Naive thymus-derived CD4-positive, alpha-beta T cell (primary cell): ENCODE data around the gene CLASP1. TPM values are rescaled to one million over a fixed set of nuclear protein-coding genes. Genes with fewer than 3 reads are reported as not detected.
"Not testable (repeated sequence)": the region's sequence is repeated elsewhere in the genome, so short reads cannot be mapped to it uniquely, and the experiment has no call there.

Experiments used
- ATAC-seq: fragments of 150-1000 bp; cut with Tn5 transposase; 2 replicates; pipeline ENCODE4 v1.10.0; 2021; ENCODE audit warnings: mild to moderate bottlenecking, moderate library complexity
- CTCF ChIA-PET: fragments of 350-600 bp; sonication (Branson Sonifier 250); formaldehyde crosslinking; loops from one replicate; lab custom pipeline; 2021; ENCODE audit warnings: antibody characterized with exemption; lab: Charles Lee
- POLR2A ChIA-PET: fragments of 350-600 bp; sonication (Branson Sonifier 250); formaldehyde crosslinking; loops from one replicate; lab custom pipeline; 2021; ENCODE audit warnings: antibody characterized with exemption, inconsistent platforms; lab: Charles Lee
- DNase-seq, 9 donors: peaks; one replicate each; pipeline versions ENCODE4 v3.0.0 to v3.0.0-alpha.2; 2020 to 2022; ENCODE audit warnings: mixed read lengths in 1 of 9
- H3K27ac ChIP-seq: one replicate; pipeline ENCODE4 v1.7.0; 2013; ENCODE audit warnings: mild to moderate bottlenecking, low read depth, low read length, moderate library complexity
- H3K27me3 ChIP-seq, 2 donors: one replicate each; pipeline ENCODE4 v1.7.0; 2013; ENCODE audit warnings: low read length in 2 of 2, mild to moderate bottlenecking in 2 of 2, moderate library complexity in 2 of 2; ENCODE audit not compliant: control insufficient read depth in 2 of 2, insufficient read depth in 2 of 2
- H3K36me3 ChIP-seq, 3 experiments: 1 replicate in 2 of 3; 2 replicates in 1 of 3; pipeline ENCODE4 v1.7.0; 2013; ENCODE audit warnings: low read length in 3 of 3, mild to moderate bottlenecking in 3 of 3, moderate library complexity in 1 of 3; ENCODE audit not compliant: insufficient read depth in 3 of 3, control insufficient read depth in 2 of 3
- H3K4me1 ChIP-seq, 2 donors: one replicate each; pipeline ENCODE4 v1.7.0; 2013; ENCODE audit warnings: low read length in 2 of 2, mild to moderate bottlenecking in 2 of 2, moderate library complexity in 1 of 2; ENCODE audit not compliant: control insufficient read depth in 2 of 2, insufficient read depth in 2 of 2
- H3K4me3 ChIP-seq: 2 replicates; pipeline ENCODE4 v1.7.0; 2013; ENCODE audit warnings: mild to moderate bottlenecking, low read length
- H3K9me3 ChIP-seq, 3 experiments: 1 replicate in 2 of 3; 2 replicates in 1 of 3; pipeline ENCODE4 v1.7.0; 2013; ENCODE audit warnings: low read length in 3 of 3; ENCODE audit not compliant: control insufficient read depth in 2 of 3
- H3K27ac Mint-ChIP-seq, 9 donors: one replicate each; pipeline ENCODE4 v1.8.0; 2020 to 2022; ENCODE audit warnings: mixed read lengths in 9 of 9, mild to moderate bottlenecking in 8 of 9, moderate library complexity in 5 of 9, inconsistent platforms in 2 of 9
- H3K27me3 Mint-ChIP-seq, 5 donors: one replicate each; pipeline ENCODE4 v1.8.0; 2021 to 2022; ENCODE audit warnings: mixed read lengths in 5 of 5, mild to moderate bottlenecking in 1 of 5
- H3K36me3 Mint-ChIP-seq, 5 donors: one replicate each; pipeline ENCODE4 v1.8.0; 2020 to 2022; ENCODE audit warnings: mixed read lengths in 5 of 5, mild to moderate bottlenecking in 3 of 5, inconsistent platforms in 1 of 5
- H3K4me1 Mint-ChIP-seq, 7 donors: one replicate each; pipeline ENCODE4 v1.8.0; 2020 to 2022; ENCODE audit warnings: mixed read lengths in 7 of 7, mild to moderate bottlenecking in 3 of 7, inconsistent platforms in 1 of 7
- H3K4me3 Mint-ChIP-seq, 10 donors: one replicate each; pipeline ENCODE4 v1.8.0; 2020 to 2022; ENCODE audit warnings: mild to moderate bottlenecking in 10 of 10, mixed read lengths in 10 of 10, moderate library complexity in 6 of 10, inconsistent platforms in 2 of 10
- H3K9me3 Mint-ChIP-seq, 11 donors: one replicate each; pipeline ENCODE4 v1.8.0; 2020 to 2022; ENCODE audit warnings: mixed read lengths in 11 of 11, mild to moderate bottlenecking in 4 of 11, inconsistent platforms in 1 of 11, moderate library complexity in 1 of 11
- intact Hi-C, 2 donors: fragments of 100-400 bp; cut with micrococcal nuclease; formaldehyde crosslinking; loops; one replicate each; pipeline ENCODE4 v1.15.1; 2023
- polyA plus RNA-seq, 2 donors: library from polyadenylated mRNA; unstranded; fragments of 300-500 nt; fragmentation: Illumina TruSeq; gene quantifications; one replicate each; pipeline ENCODE4 v1.2.3, GENCODE V29; 2021
- total RNA-seq, 6 experiments: library from RNA in 5 of 6; stranded (reverse) in 5 of 6; gene quantifications; 1 replicate in 5 of 6; 2 replicates in 1 of 6; pipeline ENCODE4 v1.2.3 and lab custom pipeline; 2021 to 2026

Gene CLASP1
- total and polyA plus RNA-seq, 7 experiments from 2014 or later, result 13.8 to 76.3 (median 61.6) TPM

DNA sequence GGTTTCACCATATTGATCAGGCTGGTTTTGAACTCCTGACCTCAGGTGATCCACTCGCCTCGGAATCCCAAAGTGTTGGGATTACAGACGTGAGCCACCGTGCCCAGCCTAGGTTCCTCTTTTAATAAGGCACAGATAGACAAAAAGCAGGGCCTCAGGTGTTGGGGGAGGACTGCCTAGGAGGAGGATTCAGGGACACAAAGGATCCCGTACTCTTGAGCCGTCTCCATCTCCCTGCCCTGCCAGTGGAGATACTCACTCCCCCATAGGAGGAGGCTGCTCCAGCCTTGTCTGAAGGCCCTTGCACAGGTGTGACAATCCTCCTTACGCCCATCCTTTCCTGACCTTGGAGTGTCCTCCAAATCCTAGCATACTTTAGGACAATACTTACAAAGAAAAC lies 332.3 kb downstream of the CLASP1 start:
- POLR2A ChIA-PET, result no interaction called here
- Mint-ChIP-seq H3K36me3 (no peaks in the 10 kb centered on the region), H3K27me3 (peaks cover 0 to 10% (median 0%) of the 10 kb centered on the region in 5 donors), H3K4me3 (no peak overlapping the region), H3K9me3 (no peaks in the 10 kb centered on the region), H3K27ac (no peak overlapping the region), H3K4me1 (no peaks in the 10 kb centered on the region)
- H3K4me3 ChIP-seq, result no peak overlapping the region
- no peaks in the 10 kb centered on the region for H3K27me3 ChIP-seq
- H3K36me3 ChIP-seq, result no peaks in the 10 kb centered on the region
- ATAC-seq, result no peak
- no peak overlapping the region for H3K27ac ChIP-seq
- intact Hi-C loops, result no loop called here
- no peaks in the 10 kb centered on the region for H3K4me1 ChIP-seq
- CTCF ChIA-PET, result no interaction called here
- no peak for DNase-seq
- no peaks in the 10 kb centered on the region for H3K9me3 ChIP-seq

DNA sequence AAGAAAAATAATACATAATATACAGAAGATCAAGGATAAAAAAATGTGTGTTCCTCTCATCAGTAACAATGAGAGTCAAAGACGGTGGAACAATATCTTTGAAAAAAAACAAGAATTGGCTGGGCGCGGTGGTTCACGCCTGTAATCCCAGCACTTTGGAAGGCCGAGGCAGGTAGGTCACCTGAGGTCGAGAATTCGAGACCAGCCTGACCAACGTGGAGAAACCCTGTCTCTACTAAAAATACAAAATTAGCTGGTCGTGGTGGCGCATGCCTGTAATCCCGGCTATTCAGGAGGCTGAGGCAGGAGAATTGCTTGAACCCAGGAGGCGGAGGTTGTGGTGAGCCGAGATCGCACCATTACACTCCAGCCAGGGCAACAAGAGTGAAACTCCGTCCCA lies 335.6 kb downstream of the CLASP1 start:
- H3K9me3 ChIP-seq, H3K9me3 Mint-ChIP-seq, H3K36me3 Mint-ChIP-seq, intact Hi-C loops, H3K4me3 Mint-ChIP-seq, ATAC-seq, H3K4me1 Mint-ChIP-seq, H3K27ac ChIP-seq, H3K36me3 ChIP-seq, H3K4me3 ChIP-seq, H3K27ac Mint-ChIP-seq, H3K27me3 ChIP-seq, H3K4me1 ChIP-seq, POLR2A ChIA-PET, CTCF ChIA-PET, DNase-seq: not testable (repeated sequence)
- peaks cover 10 to 37% (median 13%) of the 10 kb centered on the region in 5 donors for H3K27me3 Mint-ChIP-seq

DNA sequence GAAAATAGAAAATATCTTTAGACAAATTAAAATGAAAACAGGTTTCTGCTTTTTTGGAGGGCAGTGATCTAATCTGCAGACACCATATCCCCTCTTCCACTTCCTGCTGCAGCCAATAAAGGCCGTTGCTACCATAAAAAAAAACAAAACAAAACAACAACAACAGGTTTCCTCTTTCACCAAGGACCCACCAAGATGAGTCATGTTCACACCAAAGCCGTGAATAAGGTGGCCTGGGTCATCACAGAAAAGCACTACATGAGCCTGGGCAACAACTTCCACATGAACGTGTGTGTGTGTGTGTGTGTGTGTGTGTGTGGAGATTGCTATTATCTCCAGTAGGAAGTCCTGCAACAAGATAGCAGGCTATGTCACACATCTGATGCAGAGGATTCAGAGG lies 339.5 kb downstream of the CLASP1 start:
- ChIA-PET CTCF (no interaction called here), POLR2A (no interaction called here)
- Histone ChIP-seq H3K9me3 (no peaks in the 10 kb centered on the region), H3K4me1 (no peaks in the 10 kb centered on the region), H3K27ac (no peak overlapping the region), H3K4me3 (no peak overlapping the region), H3K36me3 (no peaks in the 10 kb centered on the region), H3K27me3 (no peaks in the 10 kb centered on the region)
- intact Hi-C loops, result no loop called here
- Mint-ChIP-seq H3K4me3 (no peak overlapping the region), H3K4me1 (peaks cover 0 to 8% (median 0%) of the 10 kb centered on the region in 7 donors), H3K9me3 (peaks cover 0 to 7% (median 0%) of the 10 kb centered on the region in 11 donors), H3K36me3 (no peaks in the 10 kb centered on the region), H3K27me3 (peaks cover 37 to 59% (median 40%) of the 10 kb centered on the region in 5 donors), H3K27ac (peak overlapping the region in 1 of 9 donors; percentile 45)
- DNase-seq, result no peak
- ATAC-seq, result peak; percentile 92

DNA sequence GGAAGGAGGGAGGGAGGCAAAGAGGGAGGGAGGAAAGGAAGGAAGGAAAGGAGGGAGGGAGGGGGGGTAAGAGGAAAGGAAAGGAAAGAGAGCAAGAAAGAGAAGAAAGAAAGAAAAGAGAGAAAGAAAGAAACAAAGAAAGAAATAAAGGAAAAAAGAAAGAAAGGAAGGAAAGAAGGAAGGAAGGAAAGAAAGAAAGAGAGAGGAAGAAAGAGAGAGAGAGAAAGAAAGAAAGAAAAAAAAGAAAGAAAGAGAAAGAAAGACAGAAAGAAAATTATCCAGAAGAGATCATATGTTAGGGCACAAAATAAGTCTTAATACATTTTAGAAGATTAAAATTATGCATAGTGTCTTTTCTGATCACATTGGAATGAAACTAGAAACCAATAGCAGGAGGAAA lies 339.9 kb downstream of the CLASP1 start:
- Histone ChIP-seq H3K9me3 (no peaks in the 10 kb centered on the region), H3K27me3 (no peaks in the 10 kb centered on the region), H3K4me3 (no peak overlapping the region), H3K4me1 (no peaks in the 10 kb centered on the region), H3K27ac (no peak overlapping the region), H3K36me3 (no peaks in the 10 kb centered on the region)
- peaks cover 41 to 60% (median 43%) of the 10 kb centered on the region in 5 donors for H3K27me3 Mint-ChIP-seq
- POLR2A ChIA-PET, result no interaction called here
- no peak overlapping the region for H3K27ac Mint-ChIP-seq
- ATAC-seq (no peak), DNase-seq (no peak)
- H3K36me3 Mint-ChIP-seq, result no peaks in the 10 kb centered on the region
- no peak overlapping the region for H3K4me3 Mint-ChIP-seq
- H3K9me3 Mint-ChIP-seq, result peaks cover 0 to 7% (median 0%) of the 10 kb centered on the region in 11 donors
- peaks cover 0 to 8% (median 0%) of the 10 kb centered on the region in 7 donors for H3K4me1 Mint-ChIP-seq
- intact Hi-C loops, result no loop called here
- CTCF ChIA-PET, result no interaction called here

DNA sequence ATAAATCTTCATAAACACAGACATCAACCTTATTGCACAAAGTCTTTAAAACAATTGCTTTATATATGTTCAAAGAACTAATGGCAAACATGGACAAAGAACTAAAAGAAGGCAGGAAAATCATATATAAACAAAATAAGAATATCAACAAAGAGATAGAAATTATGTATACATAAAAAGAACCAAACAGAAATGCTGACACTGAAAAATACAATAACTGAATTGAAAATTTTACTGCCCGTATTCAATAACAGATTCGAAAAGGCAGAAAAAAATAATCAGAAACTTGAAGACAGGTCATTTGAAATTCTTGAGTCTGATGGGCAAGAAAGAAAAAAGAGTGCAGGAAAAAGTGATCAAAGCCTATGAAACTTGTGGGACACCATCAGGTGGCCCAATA lies 342.2 kb downstream of the CLASP1 start:
- POLR2A ChIA-PET, result no interaction called here
- DNase-seq, result no peak
- no peak for ATAC-seq
- intact Hi-C loops, result no loop called here
- no peak overlapping the region for H3K27ac ChIP-seq
- Mint-ChIP-seq H3K9me3 (peaks cover 0 to 7% (median 0%) of the 10 kb centered on the region in 11 donors), H3K27me3 (peaks cover 48 to 58% (median 56%) of the 10 kb centered on the region in 5 donors), H3K36me3 (no peaks in the 10 kb centered on the region), H3K27ac (no peak overlapping the region), H3K4me3 (no peak overlapping the region), H3K4me1 (peaks cover 0 to 8% (median 0%) of the 10 kb centered on the region in 7 donors)
- no peaks in the 10 kb centered on the region for H3K36me3 ChIP-seq
- H3K9me3 ChIP-seq, result no peaks in the 10 kb centered on the region
- H3K4me3 ChIP-seq, result no peak overlapping the region
- no peaks in the 10 kb centered on the region for H3K4me1 ChIP-seq
- CTCF ChIA-PET, result no interaction called here
- no peaks in the 10 kb centered on the region for H3K27me3 ChIP-seq

DNA sequence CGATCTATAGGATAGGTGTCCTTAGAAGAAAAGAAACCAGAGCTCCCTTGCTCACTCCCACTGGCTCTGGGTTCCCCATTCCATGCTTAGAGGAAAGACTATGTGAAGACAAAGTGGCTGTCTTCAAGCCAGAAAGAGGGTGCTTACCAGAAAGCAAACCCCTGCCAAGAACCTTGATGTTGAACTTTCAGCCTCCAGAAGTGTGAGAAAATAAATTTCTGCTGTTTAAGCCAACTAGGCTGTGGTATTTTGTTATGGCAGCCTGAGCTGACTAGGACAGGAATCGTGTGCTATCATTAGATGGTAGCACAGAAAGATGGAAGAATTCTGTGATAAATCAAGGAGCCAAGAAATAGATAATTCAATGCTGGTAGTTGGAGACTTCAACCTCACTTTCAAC lies 344.3 kb downstream of the CLASP1 start:
- ATAC-seq, result no peak
- Mint-ChIP-seq H3K4me3 (no peak overlapping the region), H3K9me3 (peaks cover 0 to 7% (median 2%) of the 10 kb centered on the region in 11 donors), H3K27me3 (peaks cover 44 to 66% (median 57%) of the 10 kb centered on the region in 5 donors), H3K27ac (no peak overlapping the region), H3K4me1 (peaks cover 0 to 8% (median 0%) of the 10 kb centered on the region in 7 donors), H3K36me3 (no peaks in the 10 kb centered on the region)
- Histone ChIP-seq H3K4me3 (no peak overlapping the region), H3K4me1 (no peaks in the 10 kb centered on the region), H3K27ac (no peak overlapping the region), H3K9me3 (no peaks in the 10 kb centered on the region), H3K36me3 (no peaks in the 10 kb centered on the region), H3K27me3 (no peaks in the 10 kb centered on the region)
- DNase-seq, result no peak
- ChIA-PET CTCF (no interaction called here), POLR2A (no interaction called here)
- intact Hi-C loops, result no loop called here

DNA sequence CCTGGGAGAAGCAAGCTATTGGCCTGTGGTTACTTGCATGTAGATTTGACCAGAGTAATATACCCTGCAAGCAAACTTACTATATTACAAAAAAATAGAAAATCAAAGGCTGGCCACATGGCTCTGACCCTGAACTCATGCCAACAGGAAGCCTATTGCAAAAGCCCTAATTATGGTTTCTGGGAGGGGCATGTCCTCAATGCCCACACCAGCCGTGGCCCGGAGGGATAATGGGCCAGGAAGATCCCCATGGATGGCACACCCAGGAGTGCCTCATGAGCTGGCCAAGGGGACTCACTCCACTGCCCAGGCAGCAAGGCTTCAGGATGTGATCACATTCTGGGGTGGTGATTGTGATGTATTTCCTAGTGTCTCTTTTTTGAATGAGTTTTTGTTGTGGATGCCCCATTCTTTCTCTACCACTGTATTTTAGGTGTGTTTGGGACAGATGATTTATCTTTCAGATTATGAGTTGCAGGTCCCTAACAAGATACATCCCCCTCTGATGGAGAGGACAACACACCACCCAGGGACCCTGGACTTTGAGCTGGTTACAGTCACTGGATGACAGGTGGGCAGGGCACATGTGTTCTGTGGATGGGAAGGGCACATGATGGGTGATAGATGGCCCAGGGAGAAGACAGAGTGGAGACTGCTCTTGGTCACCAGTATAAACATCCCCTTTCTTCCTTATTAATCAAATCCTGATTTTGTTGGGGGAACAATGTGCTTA lies 345.6 kb downstream of the CLASP1 start:
- no peaks in the 10 kb centered on the region for H3K4me1 ChIP-seq
- CTCF ChIA-PET, result no interaction called here
- no peak overlapping the region for H3K4me3 Mint-ChIP-seq
- H3K36me3 ChIP-seq, result no peaks in the 10 kb centered on the region
- peaks cover 0 to 7% (median 2%) of the 10 kb centered on the region in 11 donors for H3K9me3 Mint-ChIP-seq
- intact Hi-C loops, result no loop called here
- POLR2A ChIA-PET, result no interaction called here
- H3K27ac Mint-ChIP-seq, result no peak overlapping the region
- DNase-seq, result no peak
- H3K27me3 ChIP-seq, result no peaks in the 10 kb centered on the region
- no peaks in the 10 kb centered on the region for H3K4me1 Mint-ChIP-seq
- H3K9me3 ChIP-seq, result no peaks in the 10 kb centered on the region
- ATAC-seq, result no peak
- H3K4me3 ChIP-seq, result no peak overlapping the region
- no peak overlapping the region for H3K27ac ChIP-seq
- no peaks in the 10 kb centered on the region for H3K36me3 Mint-ChIP-seq
- peaks cover 33 to 62% (median 50%) of the 10 kb centered on the region in 5 donors for H3K27me3 Mint-ChIP-seq
